ENCODE data around the gene FGFR2.

Gene FGFR2

GRCh38 chr10:121484401-121484800 is 113.8 kb downstream of the FGFR2 start:
- no peak for DNase-seq

GRCh38 chr10:121481180-121481579 is 117.1 kb downstream of the FGFR2 start:
- no peak for DNase-seq

GRCh38 chr10:121478556-121478955 is 119.7 kb downstream of the FGFR2 start:
- no peak for DNase-seq

GRCh38 chr10:121469797-121470606 is 128.2 kb downstream of the FGFR2 start:
- no peak for DNase-seq

- DNase-seq: no peak
Measured at GRCh38 chr10:121468726-121469125, 129.5 kb downstream of the FGFR2 start.

- no peak for DNase-seq
Measured at GRCh38 chr10:121466424-121466823, 131.8 kb downstream of the FGFR2 start.

- DNase-seq: no peak
Measured at GRCh38 chr10:121465215-121465614, 133.0 kb downstream of the FGFR2 start.

GRCh38 chr10:121464517-121464916 is 133.7 kb downstream of the FGFR2 start:
- DNase-seq: no peak

- no peak for DNase-seq
Measured at GRCh38 chr10:121462955-121463354, 135.3 kb downstream of the FGFR2 start.

- DNase-seq: no peak
Measured at GRCh38 chr10:121462281-121462680, 136.0 kb downstream of the FGFR2 start.

- DNase-seq: no peak
Measured at GRCh38 chr10:121461307-121461706, 136.9 kb downstream of the FGFR2 start.

GRCh38 chr10:121460733-121461132 is 137.5 kb downstream of the FGFR2 start:
- no peak for DNase-seq

- DNase-seq: no peak
Measured at GRCh38 chr10:121459622-121460453, 138.4 kb downstream of the FGFR2 start.

GRCh38 chr10:121459279-121459621 is 139.0 kb downstream of the FGFR2 start:
- DNase-seq: no peak

GRCh38 chr10:121457729-121458128 is 140.5 kb downstream of the FGFR2 start:
- DNase-seq: no peak

- no peak for DNase-seq
Measured at GRCh38 chr10:121455377-121455776, 142.9 kb downstream of the FGFR2 start.

- no peak for DNase-seq
Measured at GRCh38 chr10:121454781-121455180, 143.5 kb downstream of the FGFR2 start.

GRCh38 chr10:121453160-121453559 is 145.1 kb downstream of the FGFR2 start:
- no peak for DNase-seq

GRCh38 chr10:121452581-121452980 is 145.7 kb downstream of the FGFR2 start:
- DNase-seq: no peak

GRCh38 chr10:121450247-121450646 is 148.0 kb downstream of the FGFR2 start:
- DNase-seq: no peak

GRCh38 chr10:121449482-121449924 is 148.7 kb downstream of the FGFR2 start:
- no peak for DNase-seq

GRCh38 chr10:121448766-121449421 is 149.3 kb downstream of the FGFR2 start:
- DNase-seq: no peak

GRCh38 chr10:121444520-121445165 is 153.6 kb downstream of the FGFR2 start:
- no peak for DNase-seq
